NCI-H1694 treated with DMSO at 0.1 percent for 48 hours (cell line): ENCODE measurements around the gene TACR2.

ENCODE experiments used
- DNase-seq: peaks from one replicate; lab custom pipeline; 2025; lab: John Stamatoyannopoulos, UW

The TACR2 gene

GRCh38 chr10:69402386-69402785 lies 14.3 kb downstream of the TACR2 start:
- no peak for DNase-seq

GRCh38 chr10:69401416-69401815 lies 15.3 kb downstream of the TACR2 start:
- DNase-seq = no peak

- no peak for DNase-seq
Measured at GRCh38 chr10:69400936-69401335, 15.8 kb downstream of the TACR2 start.

GRCh38 chr10:69398466-69398865 lies 18.3 kb downstream of the TACR2 start:
- no peak for DNase-seq

- DNase-seq = no peak
Measured at GRCh38 chr10:69397972-69398371, 18.7 kb downstream of the TACR2 start.

- no peak for DNase-seq
Measured at GRCh38 chr10:69394020-69394419, 22.7 kb downstream of the TACR2 start.

- peak; percentile 77 for DNase-seq
Measured at GRCh38 chr10:69392481-69393000, 24.2 kb downstream of the TACR2 start.

- DNase-seq = no peak
Measured at GRCh38 chr10:69391158-69391557, 25.6 kb downstream of the TACR2 start.

GRCh38 chr10:69389827-69390490 lies 26.8 kb downstream of the TACR2 start:
- no peak for DNase-seq

- DNase-seq = no peak
Measured at GRCh38 chr10:69388488-69388887, 28.2 kb downstream of the TACR2 start.

- no peak for DNase-seq
Measured at GRCh38 chr10:69387500-69387899, 29.2 kb downstream of the TACR2 start.

GRCh38 chr10:69385454-69386350 lies 31.0 kb downstream of the TACR2 start:
- no peak for DNase-seq

- no peak for DNase-seq
Measured at GRCh38 chr10:69384320-69384719, 32.4 kb downstream of the TACR2 start.

- no peak for DNase-seq
Measured at GRCh38 chr10:69383558-69383957, 33.2 kb downstream of the TACR2 start.

- no peak for DNase-seq
Measured at GRCh38 chr10:69382382-69383117, 34.2 kb downstream of the TACR2 start.

GRCh38 chr10:69379800-69380199 lies 36.9 kb downstream of the TACR2 start:
- DNase-seq = no peak

GRCh38 chr10:69377933-69378332 lies 38.8 kb downstream of the TACR2 start:
- no peak for DNase-seq

- DNase-seq = no peak
Measured at GRCh38 chr10:69377191-69377590, 39.5 kb downstream of the TACR2 start.

- no peak for DNase-seq
Measured at GRCh38 chr10:69376662-69377061, 40.1 kb downstream of the TACR2 start.

GRCh38 chr10:69375307-69376151 lies 41.2 kb downstream of the TACR2 start:
- DNase-seq = peak; percentile 92

GRCh38 chr10:69374931-69375306 lies 41.8 kb downstream of the TACR2 start:
- no peak for DNase-seq

- peak; percentile 55 for DNase-seq
Measured at GRCh38 chr10:69374242-69374641, 42.5 kb downstream of the TACR2 start.
